Measurements from ENCODE around the gene SPSB4.

SPSB4 gene

DNA sequence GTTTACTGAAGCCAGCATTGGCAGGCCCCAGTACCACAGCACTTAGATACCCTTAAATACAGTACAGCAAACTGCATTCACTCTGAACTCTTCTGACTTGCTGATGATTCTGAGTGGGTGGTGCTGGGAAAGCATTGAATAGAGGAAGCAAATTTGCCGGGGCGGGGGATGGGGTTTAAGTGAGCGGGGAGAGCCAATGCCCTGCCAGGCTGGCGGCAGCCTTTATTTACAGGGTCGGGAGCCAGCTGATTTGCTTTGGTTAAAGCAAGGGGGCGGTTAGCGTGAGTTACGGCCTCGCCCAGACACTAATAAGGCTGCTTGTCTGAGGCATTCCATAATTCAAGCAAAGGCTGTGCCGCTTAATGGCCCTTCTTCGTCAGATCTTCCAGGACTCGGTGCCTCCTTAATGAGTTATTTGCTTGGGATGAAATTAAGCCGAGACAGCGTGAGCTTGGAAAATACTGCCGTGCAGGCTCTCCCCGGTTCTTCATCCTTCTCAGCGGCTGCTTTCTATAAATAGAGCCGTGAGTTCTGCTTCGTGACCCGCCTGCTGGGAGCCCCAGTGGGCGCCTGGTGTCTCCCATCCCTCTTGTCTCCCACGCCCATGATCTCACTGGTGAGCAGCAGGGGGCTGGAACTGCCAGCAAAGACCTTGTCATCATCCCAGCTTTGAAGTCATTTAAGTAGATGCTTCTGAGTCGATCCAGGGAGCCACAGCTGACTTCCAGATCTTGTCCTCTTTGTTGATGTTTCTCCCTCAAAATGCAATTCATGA, 25.8 kb downstream of the SPSB4 start:
- no peak for DNase-seq

- DNase-seq = no peak
Measured at GRCh38 chr3:141077631-141078030, 26.5 kb downstream of the SPSB4 start.

DNA sequence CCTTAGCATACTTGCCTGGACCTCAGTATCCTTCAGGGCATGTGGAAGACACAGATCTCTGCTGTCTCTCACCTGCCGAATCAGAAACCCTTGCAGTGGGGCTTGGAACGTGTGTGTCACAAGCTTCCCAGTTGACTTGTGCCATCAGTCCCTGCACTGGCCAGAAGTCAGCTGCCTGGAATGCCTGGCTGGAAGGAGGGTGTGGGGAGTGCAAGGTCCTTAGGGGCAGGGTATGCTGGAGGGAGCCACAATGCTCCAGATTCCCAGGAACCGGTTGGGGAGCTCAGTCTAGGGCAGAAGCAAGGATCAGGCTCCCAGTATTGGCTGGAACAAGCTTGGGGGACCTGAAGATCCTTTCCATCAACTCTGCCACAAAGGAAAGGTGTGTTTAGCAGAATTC, 27.1 kb downstream of the SPSB4 start:
- DNase-seq = no peak

GRCh38 chr3:141080431-141080830, 29.3 kb downstream of the SPSB4 start:
- no peak for DNase-seq

- DNase-seq = no peak
Measured at GRCh38 chr3:141081141-141081795, 30.1 kb downstream of the SPSB4 start.

DNA sequence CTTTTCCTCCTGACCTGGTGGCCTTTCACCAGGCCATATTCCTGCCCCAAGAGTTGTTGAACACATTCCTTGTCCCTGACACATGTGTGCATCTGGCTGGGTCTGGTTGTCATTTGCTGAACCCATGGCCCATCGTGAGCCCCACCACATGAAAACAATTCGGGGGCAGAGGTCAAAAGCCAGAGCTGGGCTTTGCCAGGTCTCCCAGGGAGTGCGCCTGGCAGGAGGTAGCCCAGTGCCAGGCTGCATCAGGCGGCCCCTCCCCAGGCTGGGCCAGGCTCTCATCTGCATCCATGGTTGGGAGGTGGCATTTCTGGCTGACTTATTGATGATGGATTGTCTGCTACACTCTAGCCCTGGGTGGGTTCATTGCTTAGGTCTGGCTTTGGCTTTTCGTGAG, 30.9 kb downstream of the SPSB4 start:
- DNase-seq = no peak

DNA sequence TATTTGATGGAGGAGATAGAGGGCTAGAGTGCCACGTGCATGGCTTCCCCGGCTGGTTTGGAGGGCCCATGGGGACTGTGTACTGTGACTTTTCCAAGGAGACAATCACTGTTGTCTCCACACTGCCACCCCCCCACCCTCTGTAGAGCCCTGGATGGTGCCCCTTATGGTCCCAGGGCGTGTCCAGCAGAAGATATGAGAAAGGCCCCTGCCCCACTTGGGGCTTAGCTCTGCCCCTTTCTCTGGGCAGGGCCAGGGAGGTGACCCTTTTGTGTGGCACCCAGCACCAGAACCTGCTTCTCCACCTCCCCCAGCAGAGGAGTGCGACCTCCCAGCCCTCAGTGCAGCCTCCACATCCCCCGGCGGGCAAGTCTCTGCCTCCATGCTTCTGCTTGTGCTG, 32.1 kb downstream of the SPSB4 start:
- DNase-seq = no peak

DNA sequence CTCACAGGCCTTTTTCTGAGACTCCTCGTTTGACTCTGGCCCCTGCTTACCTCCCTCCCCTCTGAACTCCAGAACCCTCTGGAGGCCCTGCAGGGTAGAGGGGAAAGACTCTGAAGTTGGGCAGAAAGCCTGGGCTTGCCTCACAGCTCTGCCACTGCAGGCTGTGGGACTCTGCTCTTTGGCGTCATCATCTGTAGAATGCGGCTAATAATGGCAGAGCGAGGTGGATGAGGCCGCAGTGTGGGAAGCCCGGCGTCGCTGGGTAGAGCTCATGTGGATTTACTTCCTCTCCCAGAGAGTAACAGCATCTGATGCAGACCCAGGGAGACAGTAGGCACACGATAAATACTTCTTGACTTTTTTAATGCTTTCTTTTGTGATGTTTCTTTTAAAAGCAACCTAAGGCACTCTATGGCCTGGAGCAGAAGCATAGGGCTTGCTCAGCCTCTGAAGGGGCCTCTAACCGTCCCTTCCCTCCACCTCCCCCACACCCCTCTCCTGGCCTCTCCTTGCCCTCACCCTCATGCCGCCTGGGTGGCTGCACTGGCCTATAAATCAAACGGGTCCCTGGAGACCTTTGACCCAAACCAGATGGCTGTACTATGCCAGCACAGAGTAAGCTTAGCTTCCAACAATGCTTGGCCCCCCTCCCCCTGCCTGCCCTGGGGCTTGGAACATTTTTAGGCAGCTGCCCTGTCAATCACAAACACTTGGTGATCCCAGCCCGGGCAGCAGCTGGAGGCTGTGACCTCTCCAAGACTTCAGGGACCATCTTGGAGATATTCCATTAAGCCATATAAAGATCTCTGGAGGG, 32.9 kb downstream of the SPSB4 start:
- DNase-seq = no peak

- DNase-seq = no peak
Measured at GRCh38 chr3:141085343-141086070, 34.4 kb downstream of the SPSB4 start.

DNA sequence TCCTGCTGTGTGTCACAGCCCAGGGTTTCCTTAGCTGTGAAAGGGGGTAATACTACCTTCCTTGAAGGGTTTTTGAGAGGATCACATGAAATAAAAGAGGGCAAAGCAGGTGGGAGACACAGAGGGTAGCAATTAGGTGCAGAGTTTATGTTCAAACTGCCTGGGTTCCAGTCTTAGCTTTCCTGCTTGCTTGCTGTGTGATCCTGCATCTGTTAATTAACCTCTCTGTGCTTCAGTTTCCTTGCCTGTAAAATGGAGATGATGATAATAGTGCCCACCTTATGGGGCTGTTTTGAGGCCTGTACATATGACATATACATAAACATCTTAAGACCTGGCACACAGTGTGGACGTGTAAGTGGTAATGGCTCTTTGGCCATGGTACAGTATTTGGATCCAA, 35.0 kb downstream of the SPSB4 start:
- no peak for DNase-seq

DNA sequence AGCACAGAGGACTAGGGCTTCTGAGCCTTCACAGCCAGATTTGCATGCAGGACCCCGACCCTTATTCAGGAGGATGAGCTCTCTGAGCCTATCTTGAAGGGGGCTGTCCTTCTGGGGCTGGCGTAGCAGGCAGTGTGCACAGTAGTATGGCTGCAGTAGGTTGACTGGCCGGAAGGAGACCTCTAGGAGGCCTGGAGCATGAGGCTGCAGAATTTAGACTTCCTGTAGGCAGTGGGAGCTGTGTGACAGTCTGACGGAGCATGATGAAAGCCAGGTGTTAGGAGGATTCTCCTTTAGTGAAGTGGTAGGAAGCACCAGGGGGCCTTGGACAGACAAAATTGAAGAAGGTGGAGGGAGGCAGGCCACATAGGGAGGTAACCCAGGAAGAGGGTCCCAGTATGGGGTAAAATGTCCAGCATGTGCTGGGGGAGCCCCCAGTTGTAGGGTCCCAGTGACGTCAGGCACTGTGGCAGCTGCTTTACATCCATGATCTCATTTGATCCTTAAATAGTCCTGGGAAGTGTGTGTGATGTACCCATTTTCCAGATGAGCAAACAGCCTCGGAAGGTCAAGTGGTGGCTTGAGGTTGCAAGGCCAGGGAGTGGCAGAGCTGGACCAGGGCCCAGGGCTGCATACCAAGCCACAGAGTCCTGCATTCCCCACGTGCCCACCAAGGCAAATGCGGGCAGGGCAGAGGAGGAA, 36.1 kb downstream of the SPSB4 start:
- DNase-seq = no peak

DNA sequence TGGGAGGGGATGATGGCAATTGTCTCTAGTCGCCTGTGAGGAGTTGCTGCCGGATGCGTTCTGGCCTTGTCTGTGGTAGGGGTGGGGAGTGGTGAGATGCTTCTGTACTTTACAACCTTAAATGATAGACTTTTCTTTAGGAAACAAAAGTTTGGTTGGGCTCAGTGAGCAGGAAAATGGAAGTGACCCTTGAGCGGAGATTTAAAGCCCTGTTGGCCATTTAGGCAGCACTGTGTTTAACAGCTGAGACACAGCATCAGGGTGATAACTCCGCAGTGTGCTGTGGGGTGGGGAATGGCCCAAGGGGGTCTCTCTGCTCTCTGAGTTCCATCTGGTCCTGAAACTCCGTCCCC, 36.6 kb downstream of the SPSB4 start:
- no peak for DNase-seq

DNA sequence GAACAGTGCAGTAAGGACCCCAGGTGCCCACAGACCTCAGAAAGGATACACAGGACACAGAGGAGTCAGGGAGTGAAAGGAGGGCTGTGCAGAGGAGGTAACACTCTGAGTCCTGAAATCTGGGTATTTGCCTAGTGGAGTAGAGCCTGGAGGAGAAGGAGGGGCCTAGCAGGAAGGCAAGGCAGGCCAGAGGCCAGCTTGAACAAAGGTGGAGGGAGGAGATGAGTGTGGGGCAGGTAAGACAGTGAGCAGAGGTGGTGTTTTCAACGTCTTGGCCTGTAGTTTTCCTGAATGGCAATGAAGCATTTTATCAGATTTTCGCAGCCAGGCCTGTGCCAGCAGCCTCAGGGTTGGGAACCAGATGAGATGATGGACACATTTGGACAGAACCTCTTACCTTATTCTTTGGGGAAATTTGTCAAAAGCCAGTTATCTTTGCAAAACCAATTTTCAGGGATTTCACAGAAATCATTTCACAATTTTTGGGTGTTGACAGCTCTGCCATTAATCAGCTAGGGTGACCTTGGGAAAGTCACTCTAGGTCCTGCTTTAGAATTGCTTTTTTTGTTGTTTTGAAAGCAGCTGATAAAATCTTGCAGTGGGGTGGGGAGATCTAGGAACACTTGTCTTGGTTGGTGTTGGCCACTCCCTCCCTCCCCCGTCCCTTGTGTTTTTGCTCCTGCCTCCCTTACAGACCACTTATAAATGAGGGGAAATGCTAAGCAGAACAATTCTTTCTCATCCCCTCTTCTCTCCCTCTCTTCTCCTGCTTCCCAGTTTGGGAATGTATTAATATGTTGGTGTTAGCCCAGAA, 38.4 kb downstream of the SPSB4 start:
- DNase-seq = no peak

DNA sequence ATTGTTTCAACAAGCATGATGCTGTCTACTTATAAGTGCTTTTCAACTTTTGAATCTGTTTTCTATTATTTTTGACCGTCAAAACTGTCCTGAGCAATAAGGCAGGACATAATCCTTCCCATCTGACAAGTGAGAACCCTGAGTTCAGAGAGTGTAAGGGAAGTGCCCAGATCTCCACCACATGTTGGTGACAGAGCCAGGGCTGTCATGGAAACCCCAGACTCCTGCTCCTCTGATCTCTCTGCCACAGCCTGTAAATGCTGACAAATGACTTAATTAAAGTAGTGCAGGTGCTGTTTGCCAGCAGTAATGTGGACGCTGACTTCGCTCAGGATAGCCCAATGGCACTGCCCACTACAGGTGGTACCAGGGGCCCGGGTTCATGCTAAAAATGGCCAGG, 40.3 kb downstream of the SPSB4 start:
- DNase-seq = no peak

- DNase-seq = no peak
Measured at GRCh38 chr3:141092663-141093062, 41.5 kb downstream of the SPSB4 start.

GRCh38 chr3:141093397-141093796, 42.2 kb downstream of the SPSB4 start:
- no peak for DNase-seq

DNA sequence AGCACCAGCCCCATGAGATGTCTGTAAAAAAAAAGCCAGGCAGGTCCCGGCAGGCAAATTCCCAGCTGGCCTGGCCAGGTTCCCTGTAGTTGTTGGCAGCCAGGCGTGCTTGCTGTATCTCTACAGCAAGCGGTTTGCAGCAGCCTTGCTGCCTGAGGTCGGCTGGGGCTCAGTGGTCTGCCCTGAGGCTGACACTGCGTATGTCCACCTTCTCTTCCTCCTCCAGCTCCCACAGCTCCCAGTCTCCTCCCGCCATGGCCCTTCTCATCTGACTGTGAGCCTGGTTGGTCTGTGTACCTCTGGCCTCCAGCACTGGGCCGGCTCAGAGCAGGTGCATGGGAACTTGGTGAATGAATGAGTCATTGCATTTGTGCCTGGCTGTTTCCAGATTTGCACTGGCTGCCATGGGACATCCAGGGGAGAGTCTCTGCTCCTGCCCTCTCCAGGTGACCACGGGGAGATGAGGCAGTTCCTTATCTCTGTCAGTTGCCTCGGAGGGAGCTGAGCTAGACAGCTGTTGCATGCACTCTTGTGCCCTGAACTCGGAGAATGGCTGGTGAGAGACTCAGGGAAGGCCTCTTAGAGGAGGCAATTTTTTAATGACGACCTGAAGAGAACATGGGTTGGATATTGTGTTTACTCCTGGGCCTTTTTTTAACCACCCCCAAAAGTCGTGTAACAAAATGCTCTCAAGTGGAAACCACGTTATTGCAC, 43.0 kb downstream of the SPSB4 start:
- no peak for DNase-seq

DNA sequence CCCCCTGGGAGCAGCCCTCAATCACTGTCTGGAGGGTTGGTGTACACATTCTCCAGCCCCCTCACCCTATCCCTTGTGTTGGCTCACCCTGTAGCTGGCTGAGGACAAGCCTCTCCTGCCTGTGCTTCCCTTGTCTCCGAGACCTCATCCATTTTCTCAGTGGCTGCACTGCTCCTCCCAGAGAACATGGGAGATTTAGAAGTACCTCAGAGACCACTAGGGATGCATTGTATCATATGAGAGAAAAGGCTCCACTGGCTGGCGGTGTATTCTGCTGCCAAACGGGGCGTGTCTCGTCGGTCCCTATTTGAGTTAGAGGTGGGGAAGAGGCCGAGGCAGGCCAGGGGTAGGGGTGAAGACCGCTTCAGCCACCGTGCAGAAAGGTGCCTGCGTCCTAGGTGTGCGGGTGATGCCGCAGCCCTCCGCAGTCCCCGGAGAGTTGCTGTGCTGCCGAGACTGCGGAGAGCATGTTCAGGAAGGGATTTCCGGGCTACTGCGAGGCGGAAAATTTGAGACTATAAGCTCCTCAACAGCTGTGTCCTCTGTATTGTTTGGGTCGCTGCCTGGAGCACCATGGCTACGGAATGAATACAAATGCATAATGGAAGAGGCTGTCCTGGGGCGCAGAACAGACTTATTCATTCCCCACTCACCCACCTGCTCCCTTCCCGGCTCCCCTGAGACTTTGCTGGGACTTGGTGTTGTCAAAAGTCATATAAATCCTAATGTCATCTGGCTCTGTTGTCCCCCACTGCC, 43.8 kb downstream of the SPSB4 start:
- DNase-seq = no peak

GRCh38 chr3:141095546-141095937, 44.4 kb downstream of the SPSB4 start:
- DNase-seq = no peak

- no peak for DNase-seq
Measured at GRCh38 chr3:141096164-141096563, 45.0 kb downstream of the SPSB4 start.
